ENCODE results near the gene PLK4.
"Not testable (repeated sequence)": the region's sequence is repeated elsewhere in the genome, so short reads cannot be mapped to it uniquely, and the experiment has no call there.

PLK4 gene

GRCh38 chr4:127916512-127916911 lies 35.8 kb downstream of the PLK4 start:
- no peak for DNase-seq

GRCh38 chr4:127917151-127917550 lies 36.5 kb downstream of the PLK4 start:
- DNase-seq: no peak

GRCh38 chr4:127920521-127920920 lies 39.8 kb downstream of the PLK4 start:
- no peak for DNase-seq

- DNase-seq: no peak
Observed at GRCh38 chr4:127922226-127922625, 41.5 kb downstream of the PLK4 start.

- DNase-seq: not testable (repeated sequence)
Observed at GRCh38 chr4:127925720-127926119, 45.0 kb downstream of the PLK4 start.

GRCh38 chr4:127930175-127930574 lies 49.5 kb downstream of the PLK4 start:
- DNase-seq: no peak

- DNase-seq: not testable (repeated sequence)
Observed at GRCh38 chr4:127931836-127932235, 51.1 kb downstream of the PLK4 start.

- DNase-seq: no peak
Observed at GRCh38 chr4:127936974-127937373, 56.3 kb downstream of the PLK4 start.

All from inflammatory macrophage treated with lipopolysaccharide for 1 hour (primary cell).